ENCODE data around the gene CUL3. TPM values are rescaled to one million over a fixed set of nuclear protein-coding genes. Genes with fewer than 3 reads are reported as not detected.

Gene CUL3
- total and polyA plus RNA-seq, 10 of the 15 experiments (the other 5 are each of a cell fraction or from before 2014, with no cell fraction given) = 22.0 to 95.4 (median 53.4) TPM

DNA sequence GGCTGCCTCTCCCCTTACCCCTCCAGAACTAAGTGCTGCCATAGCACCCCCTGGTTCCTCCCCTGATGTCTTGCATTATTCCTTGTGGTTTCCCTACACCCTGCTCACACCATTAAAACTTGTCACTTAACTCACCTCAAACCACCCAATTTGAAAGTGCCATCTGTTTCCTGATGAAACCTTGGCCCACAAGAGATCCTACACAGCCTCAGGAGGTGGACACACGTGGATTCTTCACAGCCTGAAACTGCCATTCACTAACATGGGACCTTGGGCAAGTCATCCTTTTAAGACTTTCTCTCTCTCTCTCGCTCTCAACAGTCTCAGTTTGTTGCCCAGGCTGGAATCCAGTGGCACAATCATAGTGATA lies 155.7 kb downstream of the CUL3 start:
- RAD21 ChIA-PET (ENCODE audit: unreplicated experiment) = no interaction called here
- FAIRE-seq (no peak), ATAC-seq (no peak), DNase-seq (ENCODE audit: low read depth, low spot score) (no peak)
- POLR2A ChIA-PET = no interaction called here
- intact Hi-C loops (cut with micrococcal nuclease; ENCODE audit: unreplicated experiment) (no loop called here), in situ Hi-C loops (cut with MboI) (no loop called here)
- Histone ChIP-seq H3K36me3 (ENCODE audit: control insufficient read depth in 2 of 2, insufficient read depth in 2 of 2, low read length in 1 of 2) (no peaks in the 10 kb centered on the region), H3K9ac (ENCODE audit: control insufficient read depth, insufficient read depth, low read length) (no peak overlapping the region), H3K9me3 (replicated peaks; ENCODE audit: control insufficient read depth, insufficient read depth, low read length) (no peaks in the 10 kb centered on the region), H3K4me2 (ENCODE audit: control insufficient read depth, insufficient read depth) (no peak overlapping the region), H3K79me2 (ENCODE audit: control insufficient read depth, insufficient read depth, low read length) (no peaks in the 10 kb centered on the region), H3K27me3 (replicated peaks in 1 of 2; ENCODE audit: control insufficient read depth in 2 of 2, insufficient read depth in 2 of 2, low read length in 1 of 2) (no peaks in the 10 kb centered on the region; a peak in 1 of 4 replicates), H3K27ac (ENCODE audit: control insufficient read depth, insufficient read depth) (no peak overlapping the region), H4K20me1 (ENCODE audit: control insufficient read depth, insufficient read depth) (no peaks in the 10 kb centered on the region), H3K4me3 (no peak overlapping the region), H3K4me1 (ENCODE audit: control insufficient read depth, insufficient read depth, low read length) (no peaks in the 10 kb centered on the region), H2AFZ (ENCODE audit: control insufficient read depth, low read depth, low read length) (no peak overlapping the region)
- BruUV-seq (replicated peaks) = no TSS peak
- CTCF ChIA-PET = no interaction called here
- 31% methylated on average over 2 of the region's 2 CpGs for WGBS (ENCODE audit: insufficient coverage, insufficient replicate concordance, low lambda C conversion rate, missing lambda C conversion rate)
- SMC1A ChIA-PET (ENCODE audit: uncharacterized antibody, unreplicated experiment) = no interaction called here
- TF ChIP-seq, protein P1, sequence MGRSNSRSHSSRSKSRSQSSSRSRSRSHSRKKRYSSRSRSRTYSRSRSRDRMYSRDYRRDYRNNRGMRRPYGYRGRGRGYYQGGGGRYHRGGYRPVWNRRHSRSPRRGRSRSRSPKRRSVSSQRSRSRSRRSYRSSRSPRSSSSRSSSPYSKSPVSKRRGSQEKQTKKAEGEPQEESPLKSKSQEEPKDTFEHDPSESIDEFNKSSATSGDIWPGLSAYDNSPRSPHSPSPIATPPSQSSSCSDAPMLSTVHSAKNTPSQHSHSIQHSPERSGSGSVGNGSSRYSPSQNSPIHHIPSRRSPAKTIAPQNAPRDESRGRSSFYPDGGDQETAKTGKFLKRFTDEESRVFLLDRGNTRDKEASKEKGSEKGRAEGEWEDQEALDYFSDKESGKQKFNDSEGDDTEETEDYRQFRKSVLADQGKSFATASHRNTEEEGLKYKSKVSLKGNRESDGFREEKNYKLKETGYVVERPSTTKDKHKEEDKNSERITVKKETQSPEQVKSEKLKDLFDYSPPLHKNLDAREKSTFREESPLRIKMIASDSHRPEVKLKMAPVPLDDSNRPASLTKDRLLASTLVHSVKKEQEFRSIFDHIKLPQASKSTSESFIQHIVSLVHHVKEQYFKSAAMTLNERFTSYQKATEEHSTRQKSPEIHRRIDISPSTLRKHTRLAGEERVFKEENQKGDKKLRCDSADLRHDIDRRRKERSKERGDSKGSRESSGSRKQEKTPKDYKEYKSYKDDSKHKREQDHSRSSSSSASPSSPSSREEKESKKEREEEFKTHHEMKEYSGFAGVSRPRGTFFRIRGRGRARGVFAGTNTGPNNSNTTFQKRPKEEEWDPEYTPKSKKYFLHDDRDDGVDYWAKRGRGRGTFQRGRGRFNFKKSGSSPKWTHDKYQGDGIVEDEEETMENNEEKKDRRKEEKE (IDR thresholded peaks at IDR 0.05) = no peak
- TF ChIP-seq RFX5 (IDR thresholded peaks at IDR 0.05; ENCODE audit: low read depth, low read length) (no peak), BHLHE40 (IDR thresholded peaks at IDR 0.05; ENCODE audit: borderline replicate concordance in 1 of 2, low read depth in 2 of 2, low read length in 1 of 2) (no peak), TCF3 (IDR thresholded peaks at IDR 0.05; ENCODE audit: borderline replicate concordance, insufficient read depth, low read depth, low read length) (no peak), CEBPB (IDR thresholded peaks at IDR 0.05; ENCODE audit: borderline replicate concordance in 1 of 2, low read depth in 2 of 2, low read length in 2 of 2) (no peak)

All from GM12878 (cell line).